Dermis microvascular lymphatic vessel endothelial cell (primary cell): Measurements from ENCODE around the gene SERF1A. TPM values are rescaled to one million over a fixed set of nuclear protein-coding genes. Genes with fewer than 3 reads are reported as not detected.
"Not testable (repeated sequence)": the region's sequence is repeated elsewhere in the genome, so short reads cannot be mapped to it uniquely, and the experiment has no call there.

Experiments used
- DNase-seq, 2 donors: peaks; one replicate each; pipeline versions ENCODE4 v3.0.0 to v3.0.0-alpha.2; 2010; ENCODE audit warnings: low read depth in 2 of 2
- total RNA-seq: library from RNA; depleted of rRNA; stranded (reverse); fragments of >200 nt; gene quantifications from 2 replicates; pipeline ENCODE4 v1.2.1, GENCODE V29; 2014

The SERF1A gene
- total RNA-seq = 4.9 and 13.0 TPM in 2 replicates

DNA sequence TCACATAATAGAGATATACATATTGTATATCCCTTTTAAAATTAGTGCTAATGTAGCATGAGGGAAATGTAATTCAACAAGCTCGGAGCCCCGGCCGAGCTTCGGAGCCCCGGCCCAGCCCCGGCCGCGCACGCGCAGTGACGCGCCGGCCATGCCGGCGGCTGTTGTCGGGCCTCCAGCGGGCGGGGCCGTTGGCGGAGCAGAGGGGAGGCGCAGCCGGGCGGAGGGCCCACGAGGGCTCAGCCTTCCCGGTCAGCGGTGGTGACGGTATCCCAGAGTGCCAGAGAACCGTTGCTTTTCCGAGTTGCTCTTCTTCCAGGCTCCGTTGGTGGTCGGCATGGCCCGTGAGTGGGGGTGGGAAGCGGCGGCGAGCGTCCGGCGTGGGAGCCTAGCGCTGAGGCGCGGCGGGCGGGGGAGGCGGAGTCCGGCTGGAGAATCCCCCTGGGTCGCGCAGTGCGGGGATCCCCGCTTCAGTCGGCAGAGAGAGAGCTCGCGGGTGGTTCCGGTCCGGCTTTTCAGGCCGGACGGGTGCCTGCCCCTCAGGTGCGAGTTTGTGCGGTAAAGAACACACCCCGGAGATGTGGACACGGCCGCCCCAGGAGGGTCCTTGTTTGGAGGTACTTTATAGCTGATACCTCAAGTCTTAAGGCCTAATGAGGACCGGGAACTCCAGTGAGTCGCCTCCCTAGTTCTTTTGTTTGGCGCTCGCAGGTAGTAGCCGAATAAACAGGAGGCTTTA is at the start of gene SERF1A:
SERF1A (plus strand) TSS at position 137 of the 739 bp plus-strand sequence; CDS start at position 338, 201 bp downstream.
- DNase-seq = not testable (repeated sequence)

DNA sequence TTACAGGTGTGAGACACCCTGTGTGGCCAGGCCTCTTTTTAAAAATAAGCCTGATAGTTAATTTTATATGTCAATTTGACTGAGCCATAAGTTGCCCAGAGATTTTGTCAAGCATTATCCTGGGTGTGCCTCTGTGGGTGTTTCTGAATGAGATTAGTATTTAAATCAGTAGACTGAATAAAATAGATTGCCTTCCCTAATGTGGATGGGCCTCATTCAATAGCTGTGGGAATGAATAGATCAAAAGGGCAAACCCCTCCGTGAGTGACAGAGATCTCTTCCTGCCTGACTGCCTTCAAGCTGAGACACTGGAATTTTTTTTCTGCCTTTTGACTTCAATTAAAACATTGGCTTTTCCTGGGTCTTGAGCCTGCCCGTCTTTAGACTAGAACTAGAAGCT is 33.7 kb upstream of the SERF1A start:
- DNase-seq = not testable (repeated sequence)

DNA sequence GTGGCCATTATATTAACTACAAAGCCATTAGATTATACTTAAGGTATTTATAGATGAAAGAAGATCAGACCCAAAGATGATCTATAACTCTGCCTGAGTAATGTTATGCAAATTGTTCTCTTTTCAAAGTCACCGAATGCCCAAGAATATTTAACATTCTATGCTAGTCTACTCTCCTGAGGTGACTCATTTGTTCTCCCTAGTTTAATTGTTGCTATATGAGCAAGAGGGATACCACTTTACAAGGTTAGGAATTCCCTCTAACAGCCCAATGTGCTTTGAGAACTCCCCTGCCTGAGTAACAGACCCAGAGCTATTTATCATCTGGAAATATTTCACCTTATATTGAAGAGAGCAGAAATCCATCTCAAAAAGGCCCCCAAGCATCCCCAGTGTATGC is 29.8 kb upstream of the SERF1A start:
- DNase-seq = not testable (repeated sequence)

DNA sequence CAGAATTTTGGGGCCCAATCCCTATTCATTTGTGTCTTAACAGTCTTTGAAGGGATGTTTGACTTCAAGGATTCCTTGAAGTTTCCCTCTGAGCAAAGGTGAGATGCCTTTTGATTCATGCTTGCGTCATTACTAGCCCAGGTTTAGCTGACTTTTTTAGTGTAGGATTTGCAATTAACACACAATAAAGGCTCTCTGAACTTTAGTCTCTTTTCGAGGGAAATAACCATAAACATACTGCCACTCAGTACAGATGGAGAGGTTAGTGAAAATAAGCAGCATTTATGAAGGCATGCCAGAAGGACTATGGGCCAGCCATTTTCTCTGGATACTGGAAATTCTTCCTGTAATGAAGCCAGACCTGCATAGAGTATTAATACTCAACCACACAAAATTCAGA is 4.4 kb upstream of the SERF1A start:
- DNase-seq = not testable (repeated sequence)

DNA sequence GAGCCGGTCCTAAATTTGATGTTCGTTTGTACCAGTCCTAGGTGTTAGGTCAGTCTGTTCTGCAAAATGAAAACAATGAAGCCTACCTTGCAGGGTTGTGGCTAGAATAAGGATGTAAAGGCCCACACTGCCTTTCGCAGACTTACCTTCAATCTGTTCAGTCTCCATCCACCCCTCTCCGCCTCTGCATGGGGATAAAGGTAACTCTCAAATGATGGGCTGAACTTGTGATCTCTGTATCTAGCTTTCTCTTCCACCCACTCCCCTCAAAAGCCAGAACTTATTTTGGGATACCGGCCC is 753 bp downstream of the SERF1A start:
- not testable (repeated sequence) for DNase-seq

DNA sequence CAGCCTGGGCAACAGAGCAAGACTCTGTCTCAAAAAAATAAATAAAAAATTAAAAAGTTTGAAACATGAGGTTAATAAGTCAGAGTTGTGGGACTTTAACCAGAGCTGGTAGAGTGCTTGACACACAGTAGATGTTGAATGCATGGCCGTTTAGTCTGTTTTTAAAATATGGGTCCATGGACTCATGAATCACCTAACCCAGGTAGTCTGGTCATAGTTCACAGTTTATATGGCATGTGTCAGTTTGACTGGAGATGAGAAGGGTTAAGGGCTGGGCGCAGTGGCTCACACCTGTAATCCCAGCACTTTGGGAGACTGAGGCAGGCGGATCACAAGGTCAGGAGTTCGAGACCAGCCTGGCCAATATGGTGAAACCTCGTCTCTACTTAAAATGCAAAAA is 6.2 kb downstream of the SERF1A start:
- DNase-seq = not testable (repeated sequence)

DNA sequence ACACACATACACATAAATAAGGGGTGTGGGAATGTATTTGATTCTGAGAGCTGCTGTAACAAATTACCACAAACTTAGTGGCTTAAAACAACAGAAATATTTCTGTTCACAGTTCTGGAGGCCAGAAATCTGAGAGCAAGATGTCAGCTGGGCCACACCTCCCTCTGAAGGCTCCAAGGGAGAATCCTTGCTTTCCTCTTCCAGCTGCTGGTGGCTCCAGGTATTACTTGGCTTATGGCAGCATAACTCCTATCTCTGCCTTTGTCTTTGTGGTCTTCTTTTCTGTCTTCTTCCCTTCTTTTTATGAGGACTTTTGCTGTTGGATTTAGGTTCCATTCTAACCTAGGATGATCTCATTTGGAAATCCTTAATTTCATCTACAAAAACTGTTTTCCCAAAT is 16.4 kb downstream of the SERF1A start:
- not testable (repeated sequence) for DNase-seq

DNA sequence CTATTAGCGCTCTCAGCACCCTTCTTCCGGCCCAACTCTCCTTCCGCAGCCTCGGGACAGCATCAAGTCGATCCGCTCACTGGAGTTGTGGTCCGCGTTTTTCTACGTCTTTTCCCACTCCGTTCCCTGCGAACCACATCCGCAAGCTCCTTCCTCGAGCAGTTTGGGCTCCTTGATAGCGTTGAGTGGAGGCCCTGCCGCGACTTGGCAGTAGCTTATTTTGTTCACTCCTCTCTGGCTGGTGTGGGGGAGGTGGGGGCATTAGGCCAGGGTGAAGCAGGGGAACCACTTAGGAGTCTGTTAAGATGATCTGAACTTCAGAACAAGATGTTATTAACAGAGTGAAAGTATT is 24.7 kb downstream of the SERF1A start:
- DNase-seq = not testable (repeated sequence)

DNA sequence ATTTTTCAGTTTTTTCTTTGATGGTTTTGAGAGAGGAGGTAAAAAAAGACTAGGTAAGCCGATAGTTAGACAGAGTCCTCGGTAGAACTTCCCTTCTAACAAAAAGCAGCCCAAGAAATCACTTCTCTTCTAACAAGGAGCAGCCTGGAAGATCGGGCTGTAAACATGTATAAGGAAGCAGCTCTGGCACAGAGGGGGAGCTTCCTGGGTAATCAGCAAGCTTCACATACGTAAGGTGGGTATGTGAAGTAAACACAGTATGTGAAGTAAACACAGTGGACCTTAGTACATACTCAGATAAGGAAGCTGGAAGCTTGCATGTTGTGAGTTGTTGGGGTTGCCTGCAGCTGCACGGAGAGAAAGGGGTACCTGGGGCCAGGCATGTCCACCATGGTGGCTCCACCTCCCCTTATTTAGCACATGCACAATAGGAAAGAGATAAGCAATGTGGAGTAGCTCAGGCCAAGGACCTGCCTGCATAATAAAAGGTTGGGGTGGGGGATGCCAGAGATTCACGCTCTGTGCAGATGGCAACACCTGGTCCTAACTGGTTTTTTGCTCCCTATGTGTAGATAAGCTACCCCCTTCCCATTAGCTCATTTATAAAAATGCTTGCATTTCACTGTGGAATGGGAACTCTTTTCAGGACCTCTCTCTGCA is 31.4 kb downstream of the SERF1A start:
- not testable (repeated sequence) for DNase-seq

DNA sequence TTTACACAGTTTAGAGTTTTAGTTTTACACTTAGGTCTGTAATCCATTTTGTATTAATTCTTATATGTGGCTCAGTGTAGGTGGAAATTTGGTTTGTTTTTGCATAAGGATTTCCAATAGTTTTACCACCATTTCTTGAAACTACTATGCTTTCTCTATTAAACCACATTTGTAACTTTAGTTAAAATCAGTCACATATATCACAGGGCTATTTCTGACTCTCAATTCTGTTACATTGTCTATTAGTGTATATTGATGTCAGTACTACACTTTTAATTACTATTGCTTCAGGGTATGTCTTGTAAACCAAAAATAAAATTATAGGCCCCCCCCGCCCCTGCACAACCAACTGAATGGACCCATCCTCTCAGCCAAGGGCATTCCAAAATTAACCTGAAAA is 32.1 kb downstream of the SERF1A start:
- not testable (repeated sequence) for DNase-seq

DNA sequence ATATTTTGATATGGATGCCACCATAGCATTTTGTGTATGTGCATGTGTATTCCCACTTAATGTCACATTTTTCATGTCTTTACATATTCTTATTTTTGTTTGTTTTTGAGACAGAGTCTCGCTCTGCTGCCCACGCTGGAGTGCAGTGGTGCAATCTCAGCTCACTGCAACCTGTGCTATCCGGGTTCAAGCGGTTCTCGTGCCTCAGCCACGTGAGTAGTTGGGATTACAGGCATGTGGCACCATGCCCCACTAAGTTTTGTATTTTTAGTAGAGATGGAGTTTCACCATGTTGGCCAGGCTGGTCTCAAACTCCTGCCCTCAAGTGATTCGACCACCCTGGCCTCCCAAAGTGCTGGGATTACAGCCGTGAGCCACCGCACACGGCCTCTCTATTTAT is 52.6 kb downstream of the SERF1A start:
- DNase-seq = not testable (repeated sequence)

Other genes with a start within 250 kb of the SERF1A start
- 14.9 and 17.8 TPM in 2 replicates for gene SMN1, start 24.4 kb downstream of the SERF1A start, total RNA-seq
- 0.90 and 2.5 TPM in 2 replicates for gene NAIP, start 124.7 kb downstream of the SERF1A start, total RNA-seq
- gene GTF2H2, start 167.0 kb downstream of the SERF1A start, total RNA-seq = 7.8 and 9.1 TPM in 2 replicates